ENCODE measurements around the gene PRTG.

GRCh38 chr15:55685286-55685685 lies 57.7 kb downstream of the PRTG start:
- TF ChIP-seq CTCF (conservative IDR thresholded peaks at IDR 0.05; ENCODE audit: low read depth in 2 of 2) (no peak), EZH2phosphoT487 (IDR thresholded peaks at IDR 0.05; ENCODE audit: unreplicated experiment) (no peak), POLR2AphosphoS5 (IDR thresholded peaks at IDR 0.05; ENCODE audit: low read depth) (no peak)

Data from GM23338 (cell line).